NCI-H2107 treated with DMSO at 0.1 percent for 48 hours (cell line): ENCODE results near the gene CDK19.

Source experiments
- DNase-seq: peaks from one replicate; lab custom pipeline; 2025; ENCODE audit not compliant: unreplicated experiment; lab: John Stamatoyannopoulos, UW

CDK19 gene

DNA sequence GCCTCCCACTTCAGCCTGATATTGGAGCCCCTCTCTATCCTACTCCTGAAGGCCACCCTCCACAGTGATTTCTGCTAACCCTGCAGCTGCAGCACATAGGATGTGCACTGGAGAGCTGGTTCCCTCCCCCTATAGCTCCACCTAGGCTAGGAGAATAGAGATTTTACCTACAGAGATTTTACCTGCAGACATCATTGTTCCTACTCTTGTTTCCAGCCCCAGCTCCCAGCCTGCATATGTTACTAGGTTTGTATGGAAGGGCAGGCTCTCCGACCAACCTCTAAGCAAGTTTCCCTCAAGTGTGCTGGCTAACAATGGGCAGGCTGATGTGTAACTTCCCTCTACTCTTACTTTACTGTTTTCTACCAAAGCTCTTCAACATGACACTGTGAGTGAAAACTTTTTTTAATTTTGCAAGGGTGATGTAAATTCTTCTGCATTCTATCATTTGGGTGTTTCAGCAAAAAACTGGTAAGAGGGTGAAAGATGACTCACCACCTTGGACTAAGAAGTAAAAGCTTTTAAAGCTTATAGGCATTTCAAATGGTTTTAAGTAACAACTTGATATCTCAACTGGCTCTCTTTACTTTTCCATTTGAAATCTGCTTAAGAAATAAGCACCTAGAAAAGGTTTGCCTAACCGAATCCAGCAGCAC is 106.8 kb downstream of the CDK19 start:
- no peak for DNase-seq

DNA sequence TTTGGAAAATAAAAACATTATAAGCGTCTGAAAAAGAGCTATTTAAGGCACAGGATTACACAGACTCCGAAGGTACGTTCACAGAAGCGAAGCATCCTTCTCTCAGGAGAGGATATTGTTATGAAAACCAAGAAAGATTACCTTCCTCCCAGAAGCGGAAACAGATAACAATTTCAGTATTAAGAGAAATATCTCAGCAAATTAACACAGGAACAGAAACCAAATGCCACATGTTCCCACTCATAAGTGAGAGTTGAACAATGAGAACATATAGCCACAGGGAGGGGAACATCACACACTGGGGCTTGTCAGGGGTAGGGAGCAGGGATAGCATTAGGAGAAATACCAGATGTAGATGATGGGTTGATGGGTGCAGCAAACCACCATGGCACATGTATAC is 109.7 kb downstream of the CDK19 start:
- DNase-seq = no peak

DNA sequence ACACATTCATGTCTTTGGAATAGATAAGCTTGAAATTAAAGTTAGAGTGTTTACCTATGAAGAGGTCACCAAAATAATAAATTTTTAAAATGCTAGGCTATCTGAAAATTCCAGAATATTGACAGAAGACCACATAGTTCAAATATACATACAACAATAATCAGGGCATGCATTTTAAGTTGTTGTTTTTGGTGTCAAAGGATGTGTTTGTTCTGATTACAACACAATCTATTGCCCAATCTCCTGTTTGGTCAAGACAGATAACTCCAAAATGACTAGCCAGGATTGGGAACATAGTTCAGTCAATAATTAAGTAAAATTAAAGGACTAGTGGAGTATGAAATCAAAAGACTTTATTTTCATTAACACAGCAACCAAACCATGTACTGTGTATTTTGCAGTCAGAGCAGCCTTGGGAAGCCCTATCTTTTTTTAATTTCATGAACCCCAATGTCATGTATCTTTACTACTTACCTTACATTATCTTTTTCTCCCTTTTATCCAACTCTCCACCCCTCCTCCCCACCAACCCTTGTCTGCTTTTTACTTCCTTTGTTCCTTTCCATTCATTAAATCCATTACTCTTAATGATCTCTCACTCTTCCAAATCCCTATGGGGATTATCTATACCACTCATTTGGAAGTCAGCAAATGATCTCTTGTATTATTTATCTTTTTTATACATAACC is 111.2 kb downstream of the CDK19 start:
- no peak for DNase-seq

- no peak for DNase-seq
These were observed 112.0 kb downstream of the CDK19 start for GRCh38 chr6:110703010-110703905.

- DNase-seq = no peak
These were observed 115.5 kb downstream of the CDK19 start for GRCh38 chr6:110699780-110700179.

GRCh38 chr6:110693994-110694393 is 121.3 kb downstream of the CDK19 start:
- DNase-seq = no peak

GRCh38 chr6:110693296-110693695 is 122.0 kb downstream of the CDK19 start:
- no peak for DNase-seq

GRCh38 chr6:110690916-110691315 is 124.4 kb downstream of the CDK19 start:
- no peak for DNase-seq

- no peak for DNase-seq
These were observed 125.1 kb downstream of the CDK19 start for GRCh38 chr6:110690106-110690654.

- peak; percentile 33 for DNase-seq
These were observed 125.9 kb downstream of the CDK19 start for GRCh38 chr6:110689275-110689935.

GRCh38 chr6:110688661-110689268 is 126.5 kb downstream of the CDK19 start:
- DNase-seq = peak; percentile 22

DNA sequence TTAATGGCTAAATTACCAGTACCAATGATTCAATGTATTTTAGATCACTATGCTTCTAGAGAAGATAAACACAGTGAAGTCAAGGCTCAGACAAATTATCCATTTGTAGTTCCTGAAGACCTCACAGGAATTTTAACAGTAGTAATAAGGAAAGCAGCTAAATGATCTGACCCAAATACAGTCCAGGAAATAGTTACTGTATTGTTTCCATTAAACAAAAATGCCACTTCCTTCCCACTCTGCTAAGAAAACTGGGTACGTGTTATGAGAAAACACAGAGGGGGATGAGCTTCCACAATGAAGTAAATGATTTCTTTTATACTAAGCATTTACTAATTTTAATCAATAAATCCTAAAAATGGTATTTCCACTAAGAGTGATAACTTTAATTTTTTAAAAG is 127.9 kb downstream of the CDK19 start:
- DNase-seq = no peak

DNA sequence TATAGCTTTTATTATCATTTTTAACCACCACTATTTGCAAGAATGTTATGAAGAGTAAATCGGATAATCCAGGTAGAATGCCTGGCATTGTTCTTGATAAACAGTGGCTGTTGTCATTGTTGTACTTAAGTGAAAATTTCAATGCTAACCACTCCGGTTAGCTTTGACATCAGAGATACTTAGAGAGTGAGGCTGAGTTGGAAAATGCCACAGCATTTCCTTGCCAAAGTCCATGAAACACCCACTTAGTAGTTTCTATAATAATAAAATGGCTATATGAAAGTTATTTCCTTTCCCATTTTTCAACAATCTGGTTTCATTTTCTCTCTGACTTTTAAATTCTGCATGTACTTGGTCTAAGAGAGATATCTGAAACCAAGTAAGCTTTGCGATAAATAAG is 132.0 kb downstream of the CDK19 start:
- DNase-seq = no peak

GRCh38 chr6:110682460-110682853 is 132.8 kb downstream of the CDK19 start:
- DNase-seq = peak; percentile 89

DNA sequence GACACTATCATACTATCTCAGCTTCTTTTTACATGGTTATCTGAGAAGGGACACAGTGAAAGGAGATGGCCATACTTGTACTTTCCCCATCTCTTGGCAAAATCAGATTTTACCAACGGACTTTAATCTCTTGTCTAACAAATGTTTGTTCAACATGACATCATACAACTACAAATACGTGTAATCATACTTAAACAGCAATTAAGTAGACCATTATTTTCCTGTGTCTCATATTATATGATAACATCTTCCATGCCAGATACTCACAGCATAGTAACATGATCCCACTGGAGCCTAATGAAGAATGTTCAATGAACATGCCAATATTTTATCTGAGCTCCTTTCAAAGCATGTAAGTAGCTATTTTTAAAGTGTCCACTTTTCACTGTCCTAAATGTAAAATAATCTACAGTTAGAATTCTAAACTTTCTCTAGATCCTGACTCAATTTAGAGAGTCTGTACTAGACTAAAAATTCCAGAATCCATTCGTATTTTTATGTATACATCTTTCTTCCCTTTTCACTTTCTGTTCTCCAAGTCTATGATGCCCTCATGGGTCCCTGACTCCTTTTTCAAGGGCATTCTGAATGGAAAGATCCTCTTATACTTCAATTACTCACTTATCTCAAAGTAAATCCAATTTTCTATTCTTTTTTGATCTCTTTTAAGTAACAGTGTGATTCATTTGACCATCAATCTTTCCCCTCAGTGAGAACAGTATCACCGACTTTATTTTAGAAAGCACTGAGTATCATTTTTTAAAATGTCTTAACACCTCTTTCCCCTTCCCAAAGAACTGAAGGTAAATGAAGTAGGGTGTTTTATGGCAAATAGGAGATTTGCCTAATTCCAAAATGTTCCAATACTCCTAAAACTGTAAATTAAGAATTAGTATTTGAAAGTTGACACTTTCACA is 133.5 kb downstream of the CDK19 start:
- peak; percentile 66 for DNase-seq

DNA sequence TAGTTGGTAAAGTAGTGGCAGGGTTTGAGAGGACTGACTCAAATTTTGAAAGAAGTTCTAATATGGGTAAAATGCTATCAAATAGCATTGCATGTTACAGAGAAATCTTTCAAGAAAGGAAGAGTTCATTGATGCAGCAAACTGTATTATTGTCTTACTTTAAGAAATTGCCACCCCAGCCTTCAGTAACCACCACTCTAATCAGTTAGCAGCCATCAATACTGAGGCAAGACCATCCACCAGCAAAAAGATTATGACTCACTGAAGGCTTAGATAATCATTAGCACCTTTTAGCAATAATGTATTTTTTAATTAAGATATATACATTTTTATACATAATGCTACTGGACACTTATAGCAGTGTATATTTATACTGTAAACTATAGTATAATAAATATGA is 138.9 kb downstream of the CDK19 start:
- DNase-seq = no peak

- no peak for DNase-seq
These were observed 141.2 kb downstream of the CDK19 start for GRCh38 chr6:110674096-110674495.

DNA sequence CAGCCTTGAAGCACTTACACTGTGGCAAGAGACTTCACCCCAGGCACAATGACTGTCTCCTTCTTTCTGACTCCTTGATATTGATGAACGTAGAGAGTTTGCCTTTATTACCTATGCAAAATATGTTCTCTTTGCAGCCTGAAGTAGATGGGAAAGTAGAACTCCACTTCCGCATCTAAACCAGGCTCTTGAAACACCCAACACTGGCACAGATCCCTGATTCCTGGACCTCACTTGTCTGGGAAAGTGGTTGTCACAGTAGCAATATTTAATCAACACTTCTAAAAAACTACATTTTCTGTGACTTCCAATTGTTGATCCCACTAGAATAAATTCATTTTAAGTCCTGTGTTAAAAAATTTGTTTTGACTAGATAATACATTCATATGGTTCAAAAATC is 143.1 kb downstream of the CDK19 start:
- no peak for DNase-seq

- DNase-seq = no peak
These were observed 143.8 kb downstream of the CDK19 start for GRCh38 chr6:110671447-110671846.

DNA sequence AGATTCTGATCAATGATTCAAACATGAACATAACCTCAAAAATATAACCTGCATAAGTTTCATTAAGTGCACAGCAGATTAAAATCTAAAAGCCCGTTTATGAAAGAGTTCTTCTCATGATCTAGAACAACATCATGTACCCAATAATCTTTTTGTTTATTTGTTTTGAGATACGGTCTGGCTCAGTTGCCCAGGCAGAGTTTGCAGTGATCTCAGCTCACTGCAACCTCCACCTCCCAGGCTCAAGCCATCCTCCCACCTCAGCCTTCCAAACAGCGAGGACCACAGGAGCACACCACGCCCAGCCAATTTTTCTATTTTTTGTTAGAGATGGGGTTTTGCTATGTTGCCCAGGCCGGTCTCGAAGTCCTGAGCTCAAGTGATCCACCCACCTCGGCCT is 149.7 kb downstream of the CDK19 start:
- DNase-seq = no peak
